Panc1 (cell line): ENCODE results near the gene ANTXR2. TPM values are rescaled to one million over a fixed set of nuclear protein-coding genes. Genes with fewer than 3 reads are reported as not detected.

ENCODE experiments used
- ATAC-seq: fragments of 200-7000 bp; cut with Tn5 transposase; 2 replicates; pipeline ENCODE4 v1.9.1; 2020; ENCODE audit warnings: mild to moderate bottlenecking, moderate library complexity
- BruUV-seq: library from RNA; stranded (reverse); fragments of 400-500 nt; replicated peaks from 2 replicates; lab custom pipeline; 2021; lab: Mats Ljungman, UMichigan
- CTCF ChIA-PET: fragments of 300-600 bp; sonication (Branson Sonifier 250); formaldehyde crosslinking; loops from one replicate; lab custom pipeline; 2022; ENCODE audit warnings: antibody characterized with exemption; lab: Charles Lee
- POLR2A ChIA-PET: fragments of 300-600 bp; sonication (Branson Sonifier 250); formaldehyde crosslinking; loops from one replicate; lab custom pipeline; 2022; ENCODE audit warnings: antibody characterized with exemption; lab: Charles Lee
- DNase-seq: peaks from one replicate; pipeline ENCODE4 v3.0.0-alpha.2; 2010; ENCODE audit warnings: low read depth, low spot score
- H3K27ac ChIP-seq: 2 replicates; pipeline ENCODE4 v1.5.1; 2011; ENCODE audit warnings: mild to moderate bottlenecking, low read length, inconsistent platforms
- H3K27me3 ChIP-seq: fragments of 200-500 bp; sonication (Bioruptor generic); 2 replicates; pipeline ENCODE4 v1.6.0; 2014; ENCODE audit warnings: low read length, inconsistent platforms; ENCODE audit not compliant: control insufficient read depth, insufficient read depth
- H3K36me3 ChIP-seq: fragments of 200-500 bp; sonication (Bioruptor generic); 2 replicates; pipeline ENCODE4 v1.5.1; 2014; ENCODE audit warnings: inconsistent platforms, mild to moderate bottlenecking, low read length, moderate library complexity; ENCODE audit not compliant: control insufficient read depth, insufficient read depth
- H3K4me1 ChIP-seq: 2 replicates; pipeline ENCODE4 v1.5.1; 2011; ENCODE audit warnings: inconsistent platforms, mild to moderate bottlenecking, low read length, moderate library complexity; ENCODE audit not compliant: control insufficient read depth, insufficient read depth
- H3K4me3 ChIP-seq, 2 experiments: 2 replicates each; pipeline ENCODE4 v1.5.1; 2011 to 2012; ENCODE audit warnings: low read depth in 2 of 2, low read length in 2 of 2, mild to moderate bottlenecking in 2 of 2, inconsistent platforms in 1 of 2, moderate library complexity in 1 of 2
- H3K9me3 ChIP-seq: fragments of 200-500 bp; sonication (Bioruptor generic); 2 replicates; pipeline ENCODE4 v1.5.1; 2014; ENCODE audit warnings: low read depth, mild to moderate bottlenecking, inconsistent platforms, low read length, moderate library complexity; ENCODE audit not compliant: control insufficient read depth, insufficient read depth
- POLR2AphosphoS5 ChIP-seq: IDR thresholded peaks from 2 replicates; pipeline ENCODE4 v1.6.1; 2012; ENCODE audit warnings: mild to moderate bottlenecking, low read depth, low read length, moderate library complexity
- REST ChIP-seq, 2 experiments: IDR thresholded peaks; 2 replicates each; pipeline ENCODE4 v1.6.1; 2011 to 2012; ENCODE audit warnings: low read depth in 2 of 2, control low read depth in 1 of 2, low read length in 1 of 2, mild to moderate bottlenecking in 1 of 2, moderate library complexity in 1 of 2; ENCODE audit not compliant: insufficient read depth in 1 of 2
- SIN3A ChIP-seq: IDR thresholded peaks from 2 replicates; pipeline ENCODE4 v1.6.1; 2012; ENCODE audit warnings: low read depth, mild to moderate bottlenecking, low read length, moderate library complexity, borderline replicate concordance; ENCODE audit not compliant: insufficient read depth
- TCF7L2 ChIP-seq: IDR thresholded peaks from 2 replicates; pipeline ENCODE4 v1.6.1; 2011; ENCODE audit warnings: mild to moderate bottlenecking, low read depth, low read length, inconsistent platforms
- in situ Hi-C: cut with HindIII; loops from 2 replicates; pipeline ENCODE4 v1.10.0; 2016; ENCODE audit warnings: low sequenced_read_pairs, low pct_unique_long_range_greater_than_20kb
- intact Hi-C: fragments of 100-400 bp; cut with micrococcal nuclease; formaldehyde crosslinking; loops from one replicate; pipeline ENCODE4 v1.10.0; 2022; ENCODE audit not compliant: unreplicated experiment
- total RNA-seq: library from RNA; stranded (reverse); gene quantifications from one replicate; pipeline ENCODE4 v1.2.1, GENCODE V29; 2021; ENCODE audit not compliant: unreplicated experiment
- TF ChIP-seq, protein P1 (sequence below): fragments of 450-650 bp; IDR thresholded peaks from 2 replicates; pipeline ENCODE4 v1.5.1; 2017; ENCODE audit warnings: mild to moderate bottlenecking

The ANTXR2 gene
- total RNA-seq, 1 experiment from 2014 or later, result 27.8 TPM

DNA sequence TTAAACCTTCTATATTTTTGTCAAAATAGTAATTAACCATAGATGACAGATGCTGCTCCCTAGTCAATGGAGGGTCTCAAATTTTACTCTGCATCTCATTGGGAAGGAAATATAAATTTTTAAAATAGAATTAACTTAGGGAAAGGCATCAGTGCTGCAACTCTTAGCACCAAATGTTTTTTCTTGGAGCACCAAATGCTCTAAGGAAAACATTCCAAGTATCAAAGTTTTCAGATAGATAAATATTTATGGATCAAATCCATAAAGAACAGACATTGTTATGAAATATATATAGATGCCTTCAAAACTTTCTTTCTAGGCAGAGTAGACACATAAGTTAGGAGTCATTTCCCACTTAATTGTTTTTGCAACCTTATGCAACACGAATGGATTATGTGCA is 168.7 kb downstream of the ANTXR2 start:
- H3K4me1 ChIP-seq, result no peaks in the 10 kb centered on the region
- no peak for ATAC-seq
- POLR2A ChIA-PET, result no interaction called here

DNA sequence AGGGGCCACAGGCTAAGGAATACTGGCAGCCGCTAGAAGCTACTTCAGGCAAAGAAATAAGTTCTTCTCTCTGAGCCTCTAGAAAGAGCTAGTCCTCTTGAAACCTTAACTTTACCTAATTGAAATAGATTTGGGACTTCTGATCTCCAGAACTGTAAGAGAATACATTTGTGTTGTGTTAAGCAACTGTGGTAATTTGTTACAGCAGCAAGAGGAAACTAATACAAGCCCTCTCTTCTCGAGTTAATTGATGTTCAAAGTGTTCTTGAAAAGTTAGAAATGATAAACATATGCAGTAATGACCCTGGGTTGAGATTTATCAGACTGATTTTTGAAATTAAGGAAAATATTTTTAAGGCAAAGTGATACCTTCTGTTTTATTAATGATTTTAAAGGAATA is 172.8 kb downstream of the ANTXR2 start:
- ATAC-seq, result no peak
- in situ Hi-C loops (no loop called here), intact Hi-C loops (no loop called here)
- H3K9me3 ChIP-seq, result no peaks in the 10 kb centered on the region
- TF ChIP-seq POLR2AphosphoS5 (no peak), REST (IDR thresholded peaks at IDR 0.05; ENCODE audit: insufficient read depth in 1 of 2, low read depth in 2 of 2, low read length in 1 of 2) (no peak), SIN3A (no peak), TCF7L2 (no peak)
- TF ChIP-seq, protein P1, sequence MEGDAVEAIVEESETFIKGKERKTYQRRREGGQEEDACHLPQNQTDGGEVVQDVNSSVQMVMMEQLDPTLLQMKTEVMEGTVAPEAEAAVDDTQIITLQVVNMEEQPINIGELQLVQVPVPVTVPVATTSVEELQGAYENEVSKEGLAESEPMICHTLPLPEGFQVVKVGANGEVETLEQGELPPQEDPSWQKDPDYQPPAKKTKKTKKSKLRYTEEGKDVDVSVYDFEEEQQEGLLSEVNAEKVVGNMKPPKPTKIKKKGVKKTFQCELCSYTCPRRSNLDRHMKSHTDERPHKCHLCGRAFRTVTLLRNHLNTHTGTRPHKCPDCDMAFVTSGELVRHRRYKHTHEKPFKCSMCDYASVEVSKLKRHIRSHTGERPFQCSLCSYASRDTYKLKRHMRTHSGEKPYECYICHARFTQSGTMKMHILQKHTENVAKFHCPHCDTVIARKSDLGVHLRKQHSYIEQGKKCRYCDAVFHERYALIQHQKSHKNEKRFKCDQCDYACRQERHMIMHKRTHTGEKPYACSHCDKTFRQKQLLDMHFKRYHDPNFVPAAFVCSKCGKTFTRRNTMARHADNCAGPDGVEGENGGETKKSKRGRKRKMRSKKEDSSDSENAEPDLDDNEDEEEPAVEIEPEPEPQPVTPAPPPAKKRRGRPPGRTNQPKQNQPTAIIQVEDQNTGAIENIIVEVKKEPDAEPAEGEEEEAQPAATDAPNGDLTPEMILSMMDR, result no peak
- H3K27me3 ChIP-seq, result no peaks in the 10 kb centered on the region
- ChIA-PET POLR2A (no interaction called here), CTCF (no interaction called here)
- H3K4me1 ChIP-seq, result no peaks in the 10 kb centered on the region
- H3K4me3 ChIP-seq, result no peak overlapping the region
- no peak for DNase-seq
- peaks cover 2% of the 10 kb centered on the region; the same call in 1 of the 2 replicates for H3K36me3 ChIP-seq
- BruUV-seq, result no TSS peak
- H3K27ac ChIP-seq, result no peak overlapping the region

More for the DNA sequence above, 168.7 kb downstream of the ANTXR2 start:
- TF ChIP-seq REST (IDR thresholded peaks at IDR 0.05; ENCODE audit: insufficient read depth in 1 of 2, low read depth in 2 of 2, low read length in 1 of 2), result no peak
- no peak for TF ChIP-seq SIN3A
- TF ChIP-seq, protein P1, result no peak
- no peak for TF ChIP-seq TCF7L2
- TF ChIP-seq POLR2AphosphoS5, result no peak
- BruUV-seq, result no TSS peak
- H3K27me3 ChIP-seq, result no peaks in the 10 kb centered on the region
- in situ Hi-C loops, result no loop called here
- no peaks in the 10 kb centered on the region for H3K9me3 ChIP-seq
- no peak overlapping the region for H3K4me3 ChIP-seq
- intact Hi-C loops, result no loop called here
- H3K27ac ChIP-seq, result no peak overlapping the region
- no peak for DNase-seq
- H3K36me3 ChIP-seq, result peaks cover 4% of the 10 kb centered on the region; the same call in 1 of the 2 replicates
- CTCF ChIA-PET, result no interaction called here
